GM19452 (cell line): ENCODE results near the gene FXYD7.
"Not testable (repeated sequence)": the region's sequence is repeated elsewhere in the genome, so short reads cannot be mapped to it uniquely, and the experiment has no call there.

Experiments
- ATAC-seq: cut with Tn5 transposase; IDR thresholded peaks from one replicate; pipeline ENCODE4 v1.9.1; 2021; ENCODE audit not compliant: unreplicated experiment

The FXYD7 gene

GRCh38 chr19:35142606-35143230, 337 bp upstream of the FXYD7 start:
- ATAC-seq = no peak

GRCh38 chr19:35143818-35144217, 763 bp downstream of the FXYD7 start:
- ATAC-seq = no peak

- ATAC-seq = no peak
Measured at GRCh38 chr19:35144259-35144599, 1.2 kb downstream of the FXYD7 start.

- no peak for ATAC-seq
Measured at GRCh38 chr19:35144600-35145436, 1.8 kb downstream of the FXYD7 start.

GRCh38 chr19:35146746-35147459, 3.8 kb downstream of the FXYD7 start:
- ATAC-seq = no peak

- ATAC-seq = no peak
Measured at GRCh38 chr19:35149463-35149862, 6.4 kb downstream of the FXYD7 start.

- no peak for ATAC-seq
Measured at GRCh38 chr19:35150445-35150844, 7.4 kb downstream of the FXYD7 start.

GRCh38 chr19:35151273-35152065, 8.4 kb downstream of the FXYD7 start:
- ATAC-seq = no peak

GRCh38 chr19:35153129-35153522, 10.1 kb downstream of the FXYD7 start:
- not testable (repeated sequence) for ATAC-seq

- ATAC-seq = no peak
Measured at GRCh38 chr19:35153701-35154524, 10.9 kb downstream of the FXYD7 start.

GRCh38 chr19:35154525-35155406, 11.7 kb downstream of the FXYD7 start, which contains the start of gene FXYD5:
Gene FXYD5, plus strand, starts transcription at chr19:35154735. Its CDS starts 816 bp downstream, at chr19:35155551.
- no peak for ATAC-seq

- ATAC-seq = no peak
Measured at GRCh38 chr19:35155441-35155840, 12.4 kb downstream of the FXYD7 start.

- ATAC-seq = no peak
Measured at GRCh38 chr19:35155981-35156672, 13.1 kb downstream of the FXYD7 start.

GRCh38 chr19:35156673-35157014, 13.6 kb downstream of the FXYD7 start:
- ATAC-seq = no peak

GRCh38 chr19:35157431-35157830, 14.4 kb downstream of the FXYD7 start:
- ATAC-seq = no peak

- no peak for ATAC-seq
Measured at GRCh38 chr19:35159606-35160005, 16.6 kb downstream of the FXYD7 start.

GRCh38 chr19:35160629-35161433, 17.8 kb downstream of the FXYD7 start:
- ATAC-seq = no peak

- no peak for ATAC-seq
Measured at GRCh38 chr19:35161434-35161743, 18.3 kb downstream of the FXYD7 start.
